SK-N-MC (cell line): ENCODE results near the gene CLSTN1.

ENCODE experiments used
- DNase-seq: peaks from one replicate; pipeline ENCODE4 v3.0.0-alpha.2; 2011; ENCODE audit warnings: low read depth, low spot score
- H3K27ac ChIP-seq: fragments of 200-600 bp; sonication (generic); 2 replicates; pipeline ENCODE4 v1.5.1; 2016; ENCODE audit warnings: mixed run types
- H3K36me3 ChIP-seq: fragments of 200-600 bp; sonication (generic); 2 replicates; pipeline ENCODE4 v1.6.1; 2017; ENCODE audit warnings: antibody characterized with exemption, low read length, mixed read lengths; ENCODE audit not compliant: insufficient read depth
- H3K4me3 ChIP-seq: fragments of 200-600 bp; sonication (generic); 2 replicates; pipeline ENCODE4 v1.5.1; 2016
- H3K9ac ChIP-seq: fragments of 200-600 bp; sonication (generic); 2 replicates; pipeline ENCODE4 v1.8.0; 2017; ENCODE audit warnings: mixed run types, mixed read lengths; ENCODE audit not compliant: insufficient read length
- H3K9me3 ChIP-seq: fragments of 200-600 bp; sonication (generic); 2 replicates; pipeline ENCODE4 v1.6.1; 2017; ENCODE audit warnings: low read depth, mild to moderate bottlenecking, antibody characterized with exemption, low read length, moderate library complexity, mixed read lengths
- EZH2 ChIP-seq: fragments of 200-600 bp; sonication (generic); IDR thresholded peaks from one replicate; pipeline ENCODE4 v1.6.1; 2017; ENCODE audit warnings: antibody characterized with exemption
- FOXP2 ChIP-seq: optimal IDR thresholded peaks from 2 replicates; pipeline ENCODE3; 2011; ENCODE audit warnings: mild to moderate bottlenecking, moderate library complexity; ENCODE audit not compliant: insufficient read depth; ENCODE audit errors: extremely low read length, control extremely low read depth
- POLR2AphosphoS5 ChIP-seq: IDR thresholded peaks from 2 replicates; pipeline ENCODE4 v1.6.1; 2012; ENCODE audit warnings: mild to moderate bottlenecking, low read depth, low read length, borderline replicate concordance

CLSTN1 gene

GRCh38 chr1:9726406-9726805 is 97.4 kb downstream of the CLSTN1 start:
- H3K4me3 ChIP-seq, result no peak overlapping the region
- no peak for TF ChIP-seq FOXP2
- no peak for TF ChIP-seq EZH2
- TF ChIP-seq POLR2AphosphoS5, result no peak
- H3K36me3 ChIP-seq, result peaks cover 19% of the 10 kb centered on the region
- no peak for DNase-seq
- no peaks in the 10 kb centered on the region for H3K9me3 ChIP-seq
- no peak overlapping the region for H3K9ac ChIP-seq
- no peak overlapping the region for H3K27ac ChIP-seq

DNA sequence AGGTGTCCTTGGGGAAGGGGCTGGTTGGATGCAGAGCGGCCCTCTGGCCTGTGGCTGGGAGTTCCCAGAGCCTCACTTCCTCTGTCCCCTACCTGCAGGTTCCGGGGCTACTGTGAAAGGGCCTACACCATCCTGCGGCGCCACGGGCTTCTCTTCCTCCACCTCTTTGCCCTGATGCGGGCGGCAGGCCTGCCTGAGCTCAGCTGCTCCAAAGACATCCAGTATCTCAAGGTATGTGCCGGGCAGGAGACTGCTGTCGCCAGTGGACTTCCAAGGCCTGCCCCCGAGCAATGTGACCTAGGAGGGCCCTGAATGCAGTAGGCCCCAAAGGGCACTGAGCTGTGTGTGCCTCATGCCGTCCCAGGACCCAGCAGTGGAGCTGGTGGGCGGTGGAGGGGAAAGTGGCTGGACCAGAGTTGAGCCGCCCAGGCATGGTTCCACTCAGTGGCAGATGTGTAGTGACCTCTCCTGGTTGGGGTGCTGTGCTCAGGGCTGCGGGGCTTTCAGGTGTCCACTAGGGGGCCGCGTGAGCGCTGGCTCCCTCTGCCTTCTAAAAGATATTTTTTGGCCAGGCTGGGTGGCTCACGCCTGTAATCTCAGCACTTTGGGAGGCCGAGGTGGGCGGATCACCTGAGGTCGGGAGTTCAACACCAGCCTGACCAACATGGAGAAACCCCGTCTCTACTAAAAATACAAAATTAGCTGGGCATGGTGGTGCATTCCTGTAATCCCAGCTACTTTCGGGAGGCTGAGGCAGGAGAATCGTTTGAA is 98.9 kb downstream of the CLSTN1 start:
- Histone ChIP-seq H3K9me3 (no peaks in the 10 kb centered on the region), H3K27ac (no peak overlapping the region), H3K36me3 (peaks cover 4% of the 10 kb centered on the region; the same call in 1 of the 2 replicates)

DNA sequence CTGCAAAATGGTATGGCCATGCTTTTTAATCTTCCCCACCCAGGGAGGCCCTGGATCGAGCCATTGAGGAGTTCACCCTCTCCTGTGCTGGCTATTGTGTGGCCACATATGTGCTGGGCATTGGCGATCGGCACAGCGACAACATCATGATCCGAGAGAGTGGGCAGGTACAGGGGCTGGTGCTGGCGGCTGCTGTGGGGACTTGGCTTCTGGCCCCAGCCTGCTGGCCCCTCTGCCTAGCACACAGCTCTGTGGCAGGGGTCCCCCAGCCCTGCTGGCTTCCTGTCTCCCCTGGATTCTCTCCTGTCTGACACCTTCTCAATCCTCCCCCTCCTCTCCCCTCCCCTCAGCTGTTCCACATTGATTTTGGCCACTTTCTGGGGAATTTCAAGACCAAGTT is 99.8 kb downstream of the CLSTN1 start:
- H3K27ac ChIP-seq, result no peak overlapping the region
- no peak overlapping the region for H3K9ac ChIP-seq
- no peak overlapping the region for H3K4me3 ChIP-seq
- no peaks in the 10 kb centered on the region for H3K9me3 ChIP-seq
- TF ChIP-seq EZH2 (no peak), FOXP2 (no peak), POLR2AphosphoS5 (no peak)
- H3K36me3 ChIP-seq, result no peaks in the 10 kb centered on the region
- DNase-seq, result no peak

More for the DNA sequence above, 98.9 kb downstream of the CLSTN1 start:
- no peak for TF ChIP-seq EZH2
- TF ChIP-seq FOXP2, result no peak
- no peak for TF ChIP-seq POLR2AphosphoS5
- DNase-seq, result no peak
- Histone ChIP-seq H3K4me3 (no peak overlapping the region), H3K9ac (no peak overlapping the region)

DNA sequence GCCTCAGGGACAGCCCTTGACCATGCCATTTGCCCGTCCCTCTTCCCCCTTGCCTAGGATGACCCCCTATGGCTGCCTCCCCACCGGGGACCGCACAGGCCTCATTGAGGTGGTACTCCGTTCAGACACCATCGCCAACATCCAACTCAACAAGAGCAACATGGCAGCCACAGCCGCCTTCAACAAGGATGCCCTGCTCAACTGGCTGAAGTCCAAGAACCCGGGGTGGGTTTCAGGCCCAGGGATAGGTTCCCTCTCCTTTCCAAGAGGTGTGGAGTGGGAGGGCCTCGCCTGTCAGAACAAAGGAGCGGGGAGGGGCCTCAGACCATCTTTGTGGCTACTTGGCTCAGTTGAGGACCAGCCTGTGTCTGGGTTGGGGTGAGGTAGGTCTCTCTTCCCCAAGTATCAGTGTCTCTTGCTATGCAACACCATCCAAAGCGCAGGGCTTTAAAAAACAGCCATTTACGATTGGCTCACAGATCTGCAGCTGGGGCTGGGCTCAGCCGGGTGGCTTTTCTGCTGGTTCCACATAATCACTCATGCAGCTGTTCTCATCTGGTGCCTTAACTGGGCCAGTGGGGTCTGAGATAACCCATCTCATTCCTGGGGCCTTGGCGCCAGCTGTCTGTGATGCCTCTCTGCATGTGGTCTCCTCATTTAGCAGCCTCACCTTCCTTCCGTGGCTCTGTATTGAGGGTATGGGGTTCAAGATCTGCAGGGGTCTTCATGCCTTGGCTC is 100.5 kb downstream of the CLSTN1 start:
- no peak overlapping the region for H3K27ac ChIP-seq
- no peak overlapping the region for H3K4me3 ChIP-seq
- H3K9ac ChIP-seq, result no peak overlapping the region
- no peaks in the 10 kb centered on the region for H3K36me3 ChIP-seq
- no peaks in the 10 kb centered on the region for H3K9me3 ChIP-seq
- TF ChIP-seq EZH2, result no peak
- no peak for TF ChIP-seq FOXP2
- no peak for DNase-seq

GRCh38 chr1:9722378-9722749 is 101.4 kb downstream of the CLSTN1 start:
- Histone ChIP-seq H3K27ac (no peak overlapping the region), H3K36me3 (no peaks in the 10 kb centered on the region), H3K9me3 (no peaks in the 10 kb centered on the region), H3K9ac (no peak overlapping the region), H3K4me3 (no peak overlapping the region)
- DNase-seq, result no peak
- TF ChIP-seq POLR2AphosphoS5 (no peak), FOXP2 (no peak), EZH2 (no peak)

DNA sequence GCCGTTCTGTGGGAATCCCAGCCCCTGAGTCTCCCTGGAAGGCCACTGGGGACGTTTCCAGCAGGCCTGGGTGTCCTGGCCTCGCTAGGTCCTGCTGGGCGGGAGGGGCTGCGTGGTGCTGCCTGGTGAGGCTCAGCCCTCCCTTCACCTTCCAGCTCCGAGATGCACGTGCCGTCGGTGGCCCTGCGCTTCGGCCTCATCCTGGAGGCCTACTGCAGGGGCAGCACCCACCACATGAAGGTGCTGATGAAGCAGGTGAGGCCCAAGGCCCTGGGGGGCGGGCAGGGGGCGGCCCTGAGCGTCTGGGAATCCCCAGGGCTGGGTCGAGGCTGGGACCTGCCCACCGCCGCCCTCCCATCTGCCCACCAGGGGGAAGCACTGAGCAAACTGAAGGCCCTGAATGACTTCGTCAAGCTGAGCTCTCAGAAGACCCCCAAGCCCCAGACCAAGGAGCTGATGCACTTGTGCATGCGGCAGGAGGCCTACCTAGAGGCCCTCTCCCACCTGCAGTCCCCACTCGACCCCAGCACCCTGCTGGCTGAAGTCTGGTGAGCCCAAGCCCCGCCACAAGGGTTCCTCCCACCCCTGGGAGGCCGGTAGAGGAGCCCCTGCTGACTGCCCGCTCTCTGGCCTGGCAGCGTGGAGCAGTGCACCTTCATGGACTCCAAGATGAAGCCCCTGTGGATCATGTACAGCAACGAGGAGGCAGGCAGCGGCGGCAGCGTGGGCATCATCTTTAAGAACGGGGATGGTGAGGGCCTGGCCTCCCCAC is 102.0 kb downstream of the CLSTN1 start:
- no peak for DNase-seq
- no peaks in the 10 kb centered on the region for H3K9me3 ChIP-seq
- H3K36me3 ChIP-seq, result no peaks in the 10 kb centered on the region
- no peak overlapping the region for H3K4me3 ChIP-seq
- H3K27ac ChIP-seq, result no peak overlapping the region
- TF ChIP-seq FOXP2, result no peak
- no peak for TF ChIP-seq POLR2AphosphoS5
- TF ChIP-seq EZH2, result no peak
- no peak overlapping the region for H3K9ac ChIP-seq

DNA sequence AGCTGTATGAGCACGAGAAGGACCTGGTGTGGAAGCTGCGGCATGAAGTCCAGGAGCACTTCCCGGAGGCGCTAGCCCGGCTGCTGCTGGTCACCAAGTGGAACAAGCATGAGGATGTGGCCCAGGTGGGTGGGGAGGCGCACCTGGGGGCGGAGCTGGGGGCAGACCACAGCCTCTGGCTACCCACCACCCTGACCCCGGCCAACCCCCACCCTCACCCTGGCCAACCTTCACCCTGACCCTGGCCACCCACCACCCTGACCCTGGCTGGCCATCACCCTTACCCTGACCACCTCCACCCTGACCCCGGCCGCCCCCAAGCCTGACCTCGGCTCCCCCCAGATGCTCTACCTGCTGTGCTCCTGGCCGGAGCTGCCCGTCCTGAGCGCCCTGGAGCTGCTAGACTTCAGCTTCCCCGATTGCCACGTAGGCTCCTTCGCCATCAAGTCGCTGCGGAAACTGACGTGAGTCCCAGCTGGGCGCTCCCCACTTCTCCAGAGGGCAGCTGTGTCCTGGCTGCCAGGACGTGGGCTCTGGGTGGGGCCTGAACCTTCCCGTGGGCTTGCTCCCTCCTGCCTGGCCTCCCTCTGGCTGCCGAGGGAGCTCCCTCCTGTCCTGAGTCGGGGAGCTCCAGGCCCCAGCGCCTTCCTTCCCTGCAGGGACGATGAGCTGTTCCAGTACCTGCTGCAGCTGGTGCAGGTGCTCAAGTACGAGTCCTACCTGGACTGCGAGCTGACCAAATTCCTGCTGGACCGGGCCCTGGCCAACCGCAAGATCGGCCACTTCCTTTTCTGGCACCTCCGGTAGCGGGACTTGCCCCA is 102.8 kb downstream of the CLSTN1 start:
- no peaks in the 10 kb centered on the region for H3K36me3 ChIP-seq
- no peak overlapping the region for H3K4me3 ChIP-seq
- no peak for TF ChIP-seq EZH2
- no peak for TF ChIP-seq POLR2AphosphoS5
- no peak for TF ChIP-seq FOXP2
- H3K9ac ChIP-seq, result no peak overlapping the region
- no peak overlapping the region for H3K27ac ChIP-seq
- DNase-seq, result no peak
- no peaks in the 10 kb centered on the region for H3K9me3 ChIP-seq
